Measurements from ENCODE around the gene CA5A. TPM values are rescaled to one million over a fixed set of nuclear protein-coding genes. Genes with fewer than 3 reads are reported as not detected.
"Not testable (repeated sequence)": the region's sequence is repeated elsewhere in the genome, so short reads cannot be mapped to it uniquely, and the experiment has no call there.

CA5A gene
- total RNA-seq, 1 experiment from 2014 or later: not detected

DNA sequence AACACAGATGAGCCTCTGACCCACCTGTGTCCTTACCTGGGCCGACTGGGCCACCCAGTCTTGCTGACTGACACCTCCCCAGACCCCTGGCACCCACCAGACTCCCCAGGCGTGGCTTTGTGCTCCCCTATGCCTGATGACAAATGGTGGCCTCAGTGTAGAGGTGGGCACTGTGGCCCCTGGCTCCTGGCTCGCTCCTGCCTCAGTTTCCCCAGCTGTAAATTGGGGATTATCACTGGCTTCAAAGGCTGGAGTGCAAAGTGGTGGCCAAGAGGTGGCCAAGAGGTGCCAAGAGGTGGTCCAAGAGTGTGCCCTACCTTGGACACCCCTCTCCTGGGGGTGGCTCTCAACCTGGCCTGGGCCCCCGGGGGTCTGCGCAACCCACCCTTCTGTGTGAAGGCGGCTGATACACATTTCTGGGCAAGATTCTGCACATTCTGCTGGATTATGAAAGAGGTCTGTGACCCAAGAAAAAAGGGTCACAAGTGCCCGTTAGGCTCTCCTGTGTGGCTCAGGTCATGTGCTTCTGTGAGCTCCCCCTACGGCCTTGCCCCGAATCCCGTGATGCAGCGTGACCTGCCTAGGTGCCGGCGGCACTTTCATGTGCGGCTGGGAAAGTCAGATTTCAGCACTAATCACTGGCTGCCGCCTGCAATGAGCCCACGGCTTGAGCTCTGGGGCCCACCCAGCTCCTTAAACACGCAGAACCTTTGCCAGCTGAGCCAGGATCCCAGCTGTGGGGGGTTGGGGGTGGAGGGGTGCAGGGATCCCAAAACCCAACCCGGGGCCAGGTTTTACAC lies 74.8 kb downstream of the CA5A start:
- BruUV-seq (replicated peaks): not testable (repeated sequence)

DNA sequence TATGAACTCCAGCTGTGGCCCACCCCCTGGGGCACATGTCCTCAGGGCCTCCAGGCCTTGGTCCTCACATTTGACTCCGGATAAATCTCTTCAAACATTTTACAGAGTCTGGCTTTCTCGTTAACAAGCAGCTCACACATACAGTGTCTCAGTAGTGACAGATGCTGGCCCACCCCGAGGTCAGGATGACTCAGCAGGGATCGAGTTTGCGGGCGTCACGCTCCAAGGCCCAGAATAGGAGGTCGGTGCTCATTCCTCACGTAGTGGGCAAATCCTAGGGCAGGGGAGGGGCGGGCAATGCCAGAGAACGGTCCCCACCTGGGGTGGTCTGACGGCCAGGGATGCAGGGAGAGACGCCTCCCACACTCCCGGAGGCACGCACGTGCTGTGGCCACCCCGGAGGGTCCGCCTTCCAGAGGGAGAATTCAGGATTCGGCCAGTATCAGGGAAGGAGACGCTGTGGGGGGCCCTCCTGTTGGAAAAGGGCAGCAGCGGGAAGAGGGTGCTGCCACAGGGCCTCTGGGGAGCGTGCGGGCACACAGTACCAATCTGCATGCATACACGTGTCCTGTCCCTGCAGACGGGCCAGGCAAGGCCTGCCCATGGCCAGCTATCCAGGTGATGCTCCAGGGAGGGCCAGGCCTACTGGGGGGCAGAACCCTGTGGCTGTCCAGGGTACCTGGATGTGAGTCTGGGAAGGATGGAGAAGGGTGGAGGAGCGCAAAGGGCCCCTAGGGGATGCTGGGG lies 75.6 kb downstream of the CA5A start:
- no peak for DNase-seq (ENCODE audit: low read depth, low spot score)

More for the DNA sequence above, 74.8 kb downstream of the CA5A start:
- Histone ChIP-seq H3K4me1 (ENCODE audit: control insufficient read depth in 1 of 2, insufficient read depth in 2 of 2, low read length in 2 of 2) (peaks cover 15 to 42% of the 10 kb centered on the region in 2 experiments), H3K36me3 (ENCODE audit: control insufficient read depth in 1 of 2, insufficient read depth in 2 of 2, low read length in 2 of 2) (peaks cover 4 to 37% of the 10 kb centered on the region in 2 experiments; a peak in 2 of 4 replicates), H4K20me1 (ENCODE audit: insufficient read depth) (peaks cover 39% of the 10 kb centered on the region; the same call in 1 of the 2 replicates), H3K79me2 (ENCODE audit: insufficient read depth, low read length) (peaks cover 99% of the 10 kb centered on the region), H3K4me2 (ENCODE audit: low read length) (peak overlapping the region; percentile 24), H3K27ac (ENCODE audit: low read depth, low read length) (peak overlapping the region; percentile 51)
- H3K9ac ChIP-seq (ENCODE audit: low read length); H2AFZ ChIP-seq (ENCODE audit: low read depth, low read length, poor library complexity, severe bottlenecking); ATAC-seq; H3K9me3 ChIP-seq (ENCODE audit: control insufficient read depth in 1 of 2, insufficient read depth in 1 of 2, low read depth in 1 of 2, low read length in 2 of 2); H3K9me2 ChIP-seq (ENCODE audit: insufficient read depth); DNase-seq (ENCODE audit: low read depth, low spot score); RAD21 ChIA-PET (ENCODE audit: low non-redundant PET in 1 of 2, low total read pairs in 2 of 2, uncharacterized antibody in 2 of 2, unreplicated experiment in 2 of 2); H3K4me3 ChIP-seq (replicated peaks in 1 of 2; ENCODE audit: low read depth in 1 of 2, low read length in 2 of 2); intact Hi-C loops (cut with micrococcal nuclease); H3K27me3 ChIP-seq (ENCODE audit: insufficient read depth, low read length): not testable (repeated sequence)
- ChIA-PET POLR2A (interaction anchor here (1.5 kb wide), 1 partner anchor 8 kb away, joined by 5 read pairs; no protein-coding TSS in a partner anchor), CTCF (interaction anchor here (2.1 kb wide), 1 partner anchor 12 kb away, joined by 5 read pairs; no protein-coding TSS in a partner anchor)

GRCh38 chr16:87858151-87858993 lies 78.0 kb downstream of the CA5A start:
- DNase-seq (ENCODE audit: low read depth, low spot score); H3K4me3 ChIP-seq (replicated peaks in 1 of 2; ENCODE audit: low read depth in 1 of 2, low read length in 2 of 2); H3K27me3 ChIP-seq (ENCODE audit: insufficient read depth, low read length); BruUV-seq (replicated peaks); H2AFZ ChIP-seq (ENCODE audit: low read depth, low read length, poor library complexity, severe bottlenecking); H3K9ac ChIP-seq (ENCODE audit: low read length); H3K9me3 ChIP-seq (ENCODE audit: control insufficient read depth in 1 of 2, insufficient read depth in 1 of 2, low read depth in 1 of 2, low read length in 2 of 2); ATAC-seq; intact Hi-C loops (cut with micrococcal nuclease); H3K4me2 ChIP-seq (ENCODE audit: low read length); POLR2A ChIA-PET; H3K9me2 ChIP-seq (ENCODE audit: insufficient read depth); RAD21 ChIA-PET (ENCODE audit: low non-redundant PET in 1 of 2, low total read pairs in 2 of 2, uncharacterized antibody in 2 of 2, unreplicated experiment in 2 of 2); H3K27ac ChIP-seq (ENCODE audit: low read depth, low read length): not testable (repeated sequence)
- CTCF ChIA-PET: interaction anchor here (1.3 kb wide), 1 partner anchor 9 kb away, joined by 8 read pairs; no protein-coding TSS in a partner anchor
- peaks cover 6 to 51% of the 10 kb centered on the region in 2 experiments; a peak in 3 of 4 replicates for H3K36me3 ChIP-seq (ENCODE audit: control insufficient read depth in 1 of 2, insufficient read depth in 2 of 2, low read length in 2 of 2)
- H3K4me1 ChIP-seq (ENCODE audit: control insufficient read depth in 1 of 2, insufficient read depth in 2 of 2, low read length in 2 of 2): peaks cover 35 to 61% of the 10 kb centered on the region in 2 experiments
- H3K79me2 ChIP-seq (ENCODE audit: insufficient read depth, low read length): peaks cover 99% of the 10 kb centered on the region
- H4K20me1 ChIP-seq (ENCODE audit: insufficient read depth): peaks cover 52% of the 10 kb centered on the region; the same call in 1 of the 2 replicates

More for the DNA sequence above, 75.6 kb downstream of the CA5A start:
- CTCF ChIA-PET: no interaction called here
- RAD21 ChIA-PET (ENCODE audit: low non-redundant PET in 1 of 2, low total read pairs in 2 of 2, uncharacterized antibody in 2 of 2, unreplicated experiment in 2 of 2): no interaction called here
- no peaks in the 10 kb centered on the region for H3K9me2 ChIP-seq (ENCODE audit: insufficient read depth)
- no peak overlapping the region for H3K4me3 ChIP-seq (replicated peaks in 1 of 2; ENCODE audit: low read depth in 1 of 2, low read length in 2 of 2)
- peak overlapping the region; percentile 24 for H3K4me2 ChIP-seq (ENCODE audit: low read length)
- ATAC-seq: peak; percentile 64
- H3K9me3 ChIP-seq (ENCODE audit: control insufficient read depth in 1 of 2, insufficient read depth in 1 of 2, low read depth in 1 of 2, low read length in 2 of 2): no peaks in the 10 kb centered on the region
- intact Hi-C loops (cut with micrococcal nuclease): no loop called here
- no TSS peak for BruUV-seq (replicated peaks)
- H4K20me1 ChIP-seq (ENCODE audit: insufficient read depth): peaks cover 45% of the 10 kb centered on the region; the same call in 1 of the 2 replicates
- TF ChIP-seq POLR2AphosphoS5 (IDR thresholded peaks at IDR 0.05; ENCODE audit: low read depth, low read length): 0 out of 2 replicates have a peak, but pooled peaks have one; percentile 12
- no peak for TF ChIP-seq EZH2 (IDR thresholded peaks at IDR 0.05)
- H3K36me3 ChIP-seq (ENCODE audit: control insufficient read depth in 1 of 2, insufficient read depth in 2 of 2, low read length in 2 of 2): peaks cover 4 to 42% of the 10 kb centered on the region in 2 experiments; a peak in 2 of 4 replicates
- no peaks in the 10 kb centered on the region for H3K27me3 ChIP-seq (ENCODE audit: insufficient read depth, low read length)
- H2AFZ ChIP-seq (ENCODE audit: low read depth, low read length, poor library complexity, severe bottlenecking): no peak overlapping the region
- H3K9ac ChIP-seq (ENCODE audit: low read length): no peak overlapping the region
- POLR2A ChIA-PET: interaction anchor here (1.8 kb wide), 1 partner anchor 8 kb away, joined by 6 read pairs; the partner anchor contains the start of gene SLC7A5
- H3K27ac ChIP-seq (ENCODE audit: low read depth, low read length): peak overlapping the region; percentile 51
- H3K79me2 ChIP-seq (ENCODE audit: insufficient read depth, low read length): peaks cover 99% of the 10 kb centered on the region
- peaks cover 15 to 45% of the 10 kb centered on the region in 2 experiments for H3K4me1 ChIP-seq (ENCODE audit: control insufficient read depth in 1 of 2, insufficient read depth in 2 of 2, low read length in 2 of 2)
